Measurements from ENCODE around the gene IMP3.
A peak's percentile ranks its signal among the peaks of the same experiment; 100 is the strongest.

IMP3 gene

GRCh38 chr15:75671730-75672602, 31.9 kb upstream of the IMP3 start:
- peak; percentile 19 for DNase-seq (ENCODE audit: low read depth)
- no peak overlapping the region for H3K4me3 ChIP-seq (ENCODE audit: low read depth, low read length)
- TF ChIP-seq CTCF (conservative IDR thresholded peaks at IDR 0.05; ENCODE audit: low read depth, low read length): no peak

- DNase-seq (ENCODE audit: low read depth): no peak
- no peak overlapping the region for H3K4me3 ChIP-seq (ENCODE audit: low read depth, low read length)
- no peak for TF ChIP-seq CTCF (conservative IDR thresholded peaks at IDR 0.05; ENCODE audit: low read depth, low read length)
These were observed 29.8 kb upstream of the IMP3 start for GRCh38 chr15:75669879-75670212.

GRCh38 chr15:75669191-75669878, 29.3 kb upstream of the IMP3 start:
- DNase-seq (ENCODE audit: low read depth): no peak
- no peak overlapping the region for H3K4me3 ChIP-seq (ENCODE audit: low read depth, low read length)
- no peak for TF ChIP-seq CTCF (conservative IDR thresholded peaks at IDR 0.05; ENCODE audit: low read depth, low read length)

GRCh38 chr15:75666823-75667501, 26.9 kb upstream of the IMP3 start:
- peak; percentile 99 for DNase-seq (ENCODE audit: low read depth)
- no peak overlapping the region for H3K4me3 ChIP-seq (ENCODE audit: low read depth, low read length)
- no peak for TF ChIP-seq CTCF (conservative IDR thresholded peaks at IDR 0.05; ENCODE audit: low read depth, low read length)

- no peak for TF ChIP-seq CTCF (conservative IDR thresholded peaks at IDR 0.05; ENCODE audit: low read depth, low read length)
- DNase-seq (ENCODE audit: low read depth): no peak
- H3K4me3 ChIP-seq (ENCODE audit: low read depth, low read length): no peak overlapping the region
These were observed 24.0 kb upstream of the IMP3 start for GRCh38 chr15:75663931-75664421.

- H3K4me3 ChIP-seq (ENCODE audit: low read depth, low read length): no peak overlapping the region
- DNase-seq (ENCODE audit: low read depth): no peak
- TF ChIP-seq CTCF (conservative IDR thresholded peaks at IDR 0.05; ENCODE audit: low read depth, low read length): no peak
These were observed 22.9 kb upstream of the IMP3 start for GRCh38 chr15:75662823-75663519.

Measured in choroid plexus epithelial cell (primary cell).